Measurements from ENCODE around the gene ZNF575. TPM values are rescaled to one million over a fixed set of nuclear protein-coding genes. Genes with fewer than 3 reads are reported as not detected.

ZNF575 gene
- total RNA-seq, 1 experiment from 2014 or later: 2.8 TPM

GRCh38 chr19:43496960-43497359 is 36.0 kb upstream of the ZNF575 start:
- ChIA-PET POLR2A (ENCODE audit: low non-redundant PET) (interaction anchor here (0.6 kb wide), 1 partner anchor 325 kb away, joined by 3 read pairs; no protein-coding TSS in a partner anchor), CTCF (interaction anchor here (0.6 kb wide), 1 partner anchor 250 kb away, joined by 4 read pairs; no protein-coding TSS in a partner anchor)
- intact Hi-C loops (cut with micrococcal nuclease; ENCODE audit: unreplicated experiment): no loop called here

GRCh38 chr19:43498233-43498842 is 34.6 kb upstream of the ZNF575 start:
- Histone ChIP-seq H3K4me1 (ENCODE audit: insufficient read depth, low read length, poor library complexity, severe bottlenecking) (peaks cover 5% of the 10 kb centered on the region), H3K27ac (ENCODE audit: low read depth, low read length, poor library complexity, severe bottlenecking) (no peak overlapping the region), H3K27me3 (replicated peaks; ENCODE audit: insufficient read depth, low read depth, low read length, poor library complexity) (no peaks in the 10 kb centered on the region), H3K9me3 (ENCODE audit: low read depth, low read length, poor library complexity, severe bottlenecking) (no peaks in the 10 kb centered on the region), H3K36me3 (ENCODE audit: insufficient read depth, low read length, poor library complexity, severe bottlenecking) (peaks cover 2% of the 10 kb centered on the region), H3K4me3 (ENCODE audit: low read depth, low read length, poor library complexity, severe bottlenecking) (no peak overlapping the region)
- intact Hi-C loops (cut with micrococcal nuclease; ENCODE audit: unreplicated experiment): no loop called here
- TF ChIP-seq, protein P1, sequence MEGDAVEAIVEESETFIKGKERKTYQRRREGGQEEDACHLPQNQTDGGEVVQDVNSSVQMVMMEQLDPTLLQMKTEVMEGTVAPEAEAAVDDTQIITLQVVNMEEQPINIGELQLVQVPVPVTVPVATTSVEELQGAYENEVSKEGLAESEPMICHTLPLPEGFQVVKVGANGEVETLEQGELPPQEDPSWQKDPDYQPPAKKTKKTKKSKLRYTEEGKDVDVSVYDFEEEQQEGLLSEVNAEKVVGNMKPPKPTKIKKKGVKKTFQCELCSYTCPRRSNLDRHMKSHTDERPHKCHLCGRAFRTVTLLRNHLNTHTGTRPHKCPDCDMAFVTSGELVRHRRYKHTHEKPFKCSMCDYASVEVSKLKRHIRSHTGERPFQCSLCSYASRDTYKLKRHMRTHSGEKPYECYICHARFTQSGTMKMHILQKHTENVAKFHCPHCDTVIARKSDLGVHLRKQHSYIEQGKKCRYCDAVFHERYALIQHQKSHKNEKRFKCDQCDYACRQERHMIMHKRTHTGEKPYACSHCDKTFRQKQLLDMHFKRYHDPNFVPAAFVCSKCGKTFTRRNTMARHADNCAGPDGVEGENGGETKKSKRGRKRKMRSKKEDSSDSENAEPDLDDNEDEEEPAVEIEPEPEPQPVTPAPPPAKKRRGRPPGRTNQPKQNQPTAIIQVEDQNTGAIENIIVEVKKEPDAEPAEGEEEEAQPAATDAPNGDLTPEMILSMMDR (conservative IDR thresholded peaks at IDR 0.05; ENCODE audit: low read depth, low read length): no peak
- no peak for TF ChIP-seq EZH2 (IDR thresholded peaks at IDR 0.05; ENCODE audit: borderline replicate concordance, low read depth, low read length, poor library complexity, severe bottlenecking)
- BruUV-seq (replicated peaks): no TSS peak
- no peak for DNase-seq (ENCODE audit: low spot score)
- ChIA-PET CTCF (no interaction called here), POLR2A (ENCODE audit: low non-redundant PET) (no interaction called here)

More at GRCh38 chr19:43496960-43497359, 36.0 kb upstream of the ZNF575 start:
- H3K4me1 ChIP-seq (ENCODE audit: insufficient read depth, low read length, poor library complexity, severe bottlenecking): no peaks in the 10 kb centered on the region
- BruUV-seq (replicated peaks): no TSS peak
- no peak overlapping the region for H3K27ac ChIP-seq (ENCODE audit: low read depth, low read length, poor library complexity, severe bottlenecking)
- peaks cover 2% of the 10 kb centered on the region for H3K36me3 ChIP-seq (ENCODE audit: insufficient read depth, low read length, poor library complexity, severe bottlenecking)
- no peak overlapping the region for H3K4me3 ChIP-seq (ENCODE audit: low read depth, low read length, poor library complexity, severe bottlenecking)
- H3K9me3 ChIP-seq (ENCODE audit: low read depth, low read length, poor library complexity, severe bottlenecking): no peaks in the 10 kb centered on the region
- no peak for DNase-seq (ENCODE audit: low spot score)
- TF ChIP-seq EZH2 (IDR thresholded peaks at IDR 0.05; ENCODE audit: borderline replicate concordance, low read depth, low read length, poor library complexity, severe bottlenecking): no peak
- TF ChIP-seq, protein P1 (conservative IDR thresholded peaks at IDR 0.05; ENCODE audit: low read depth, low read length): no peak
- H3K27me3 ChIP-seq (replicated peaks; ENCODE audit: insufficient read depth, low read depth, low read length, poor library complexity): no peaks in the 10 kb centered on the region

GRCh38 chr19:43499042-43499441 is 33.9 kb upstream of the ZNF575 start:
- DNase-seq (ENCODE audit: low spot score): no peak
- TF ChIP-seq EZH2 (IDR thresholded peaks at IDR 0.05; ENCODE audit: borderline replicate concordance, low read depth, low read length, poor library complexity, severe bottlenecking): no peak
- TF ChIP-seq, protein P1 (conservative IDR thresholded peaks at IDR 0.05; ENCODE audit: low read depth, low read length): no peak
- Histone ChIP-seq H3K36me3 (ENCODE audit: insufficient read depth, low read length, poor library complexity, severe bottlenecking) (peaks cover 2% of the 10 kb centered on the region), H3K4me1 (ENCODE audit: insufficient read depth, low read length, poor library complexity, severe bottlenecking) (peaks cover 5% of the 10 kb centered on the region), H3K4me3 (ENCODE audit: low read depth, low read length, poor library complexity, severe bottlenecking) (no peak overlapping the region), H3K9me3 (ENCODE audit: low read depth, low read length, poor library complexity, severe bottlenecking) (no peaks in the 10 kb centered on the region), H3K27me3 (replicated peaks; ENCODE audit: insufficient read depth, low read depth, low read length, poor library complexity) (no peaks in the 10 kb centered on the region), H3K27ac (ENCODE audit: low read depth, low read length, poor library complexity, severe bottlenecking) (no peak overlapping the region)
- intact Hi-C loops (cut with micrococcal nuclease; ENCODE audit: unreplicated experiment): no loop called here
- ChIA-PET POLR2A (ENCODE audit: low non-redundant PET) (no interaction called here), CTCF (no interaction called here)
- no TSS peak for BruUV-seq (replicated peaks)
